DND-41 (cell line): ENCODE data around the gene TMEM116.

Experiments
- ATAC-seq: fragments of 200-7000 bp; cut with Tn5 transposase; 3 replicates; pipeline ENCODE4 v1.9.1; 2021; ENCODE audit warnings: low read depth; ENCODE audit not compliant: insufficient read depth
- DNase-seq: peaks from one replicate; pipeline ENCODE4 v3.0.0-alpha.2; 2020
- H2AFZ ChIP-seq: 2 replicates; pipeline ENCODE4 v1.6.0; 2012; ENCODE audit warnings: low read depth, low read length
- H3K27ac ChIP-seq: 2 replicates; pipeline ENCODE4 v1.5.1; 2012; ENCODE audit warnings: low read length, inconsistent platforms
- H3K27me3 ChIP-seq: fragments of 200-600 bp; sonication (generic); 2 replicates; pipeline ENCODE4 v1.6.0; 2012; ENCODE audit warnings: low read length, mild to moderate bottlenecking, inconsistent platforms; ENCODE audit not compliant: insufficient read depth, poor library complexity
- H3K36me3 ChIP-seq: 2 replicates; pipeline ENCODE4 v1.5.1; 2012; ENCODE audit warnings: low read length, inconsistent platforms; ENCODE audit not compliant: insufficient read depth
- H3K4me1 ChIP-seq: 2 replicates; pipeline ENCODE4 v1.5.1; 2012; ENCODE audit warnings: mild to moderate bottlenecking, low read length; ENCODE audit not compliant: insufficient read depth
- H3K4me2 ChIP-seq: 2 replicates; pipeline ENCODE4 v1.6.0; 2012; ENCODE audit warnings: mild to moderate bottlenecking, moderate library complexity, low read length, inconsistent platforms; ENCODE audit not compliant: insufficient read depth
- H3K4me3 ChIP-seq, 2 experiments: fragments of 200-600 bp in 1 of 2; shearing (Covaris generic) in 1 of 2; 2 replicates each; pipeline ENCODE4 v1.5.1; 2012 to 2016; ENCODE audit warnings: inconsistent platforms in 2 of 2, low read length in 2 of 2, mild to moderate bottlenecking in 2 of 2, low read depth in 1 of 2, moderate library complexity in 1 of 2
- H3K79me2 ChIP-seq: 2 replicates; pipeline ENCODE4 v1.6.0; 2012; ENCODE audit warnings: low read length, inconsistent platforms; ENCODE audit not compliant: insufficient read depth
- H3K9ac ChIP-seq: 2 replicates; pipeline ENCODE4 v1.6.0; 2012; ENCODE audit warnings: low read depth, mild to moderate bottlenecking, inconsistent platforms, low read length, moderate library complexity
- H3K9me3 ChIP-seq: 2 replicates; pipeline ENCODE4 v1.5.1; 2012; ENCODE audit warnings: low read length, moderate library complexity, mild to moderate bottlenecking, inconsistent platforms; ENCODE audit not compliant: insufficient read depth, severe bottlenecking
- H4K20me1 ChIP-seq: 2 replicates; pipeline ENCODE4 v1.6.0; 2012; ENCODE audit warnings: low read length; ENCODE audit not compliant: insufficient read depth
- EZH2 ChIP-seq: IDR thresholded peaks from 3 replicates; pipeline ENCODE4 v1.6.1; 2012; ENCODE audit warnings: borderline replicate concordance, low read depth, mild to moderate bottlenecking, moderate library complexity, low read length, inconsistent platforms; ENCODE audit not compliant: severe bottlenecking
- TF ChIP-seq, protein P1 (sequence below): IDR thresholded peaks from 2 replicates; pipeline ENCODE4 v1.5.1; 2012; ENCODE audit warnings: borderline replicate concordance, low read length, moderate library complexity, mild to moderate bottlenecking; ENCODE audit not compliant: poor library complexity, severe bottlenecking; ENCODE audit errors: extremely low read depth

Gene TMEM116

GRCh38 chr12:112007945-112008344 is 5.0 kb downstream of the TMEM116 start:
- no peak for ATAC-seq
- H3K4me1 ChIP-seq = peaks cover 23% of the 10 kb centered on the region
- no peak for TF ChIP-seq EZH2
- TF ChIP-seq, protein P1, sequence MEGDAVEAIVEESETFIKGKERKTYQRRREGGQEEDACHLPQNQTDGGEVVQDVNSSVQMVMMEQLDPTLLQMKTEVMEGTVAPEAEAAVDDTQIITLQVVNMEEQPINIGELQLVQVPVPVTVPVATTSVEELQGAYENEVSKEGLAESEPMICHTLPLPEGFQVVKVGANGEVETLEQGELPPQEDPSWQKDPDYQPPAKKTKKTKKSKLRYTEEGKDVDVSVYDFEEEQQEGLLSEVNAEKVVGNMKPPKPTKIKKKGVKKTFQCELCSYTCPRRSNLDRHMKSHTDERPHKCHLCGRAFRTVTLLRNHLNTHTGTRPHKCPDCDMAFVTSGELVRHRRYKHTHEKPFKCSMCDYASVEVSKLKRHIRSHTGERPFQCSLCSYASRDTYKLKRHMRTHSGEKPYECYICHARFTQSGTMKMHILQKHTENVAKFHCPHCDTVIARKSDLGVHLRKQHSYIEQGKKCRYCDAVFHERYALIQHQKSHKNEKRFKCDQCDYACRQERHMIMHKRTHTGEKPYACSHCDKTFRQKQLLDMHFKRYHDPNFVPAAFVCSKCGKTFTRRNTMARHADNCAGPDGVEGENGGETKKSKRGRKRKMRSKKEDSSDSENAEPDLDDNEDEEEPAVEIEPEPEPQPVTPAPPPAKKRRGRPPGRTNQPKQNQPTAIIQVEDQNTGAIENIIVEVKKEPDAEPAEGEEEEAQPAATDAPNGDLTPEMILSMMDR = no peak

DNA sequence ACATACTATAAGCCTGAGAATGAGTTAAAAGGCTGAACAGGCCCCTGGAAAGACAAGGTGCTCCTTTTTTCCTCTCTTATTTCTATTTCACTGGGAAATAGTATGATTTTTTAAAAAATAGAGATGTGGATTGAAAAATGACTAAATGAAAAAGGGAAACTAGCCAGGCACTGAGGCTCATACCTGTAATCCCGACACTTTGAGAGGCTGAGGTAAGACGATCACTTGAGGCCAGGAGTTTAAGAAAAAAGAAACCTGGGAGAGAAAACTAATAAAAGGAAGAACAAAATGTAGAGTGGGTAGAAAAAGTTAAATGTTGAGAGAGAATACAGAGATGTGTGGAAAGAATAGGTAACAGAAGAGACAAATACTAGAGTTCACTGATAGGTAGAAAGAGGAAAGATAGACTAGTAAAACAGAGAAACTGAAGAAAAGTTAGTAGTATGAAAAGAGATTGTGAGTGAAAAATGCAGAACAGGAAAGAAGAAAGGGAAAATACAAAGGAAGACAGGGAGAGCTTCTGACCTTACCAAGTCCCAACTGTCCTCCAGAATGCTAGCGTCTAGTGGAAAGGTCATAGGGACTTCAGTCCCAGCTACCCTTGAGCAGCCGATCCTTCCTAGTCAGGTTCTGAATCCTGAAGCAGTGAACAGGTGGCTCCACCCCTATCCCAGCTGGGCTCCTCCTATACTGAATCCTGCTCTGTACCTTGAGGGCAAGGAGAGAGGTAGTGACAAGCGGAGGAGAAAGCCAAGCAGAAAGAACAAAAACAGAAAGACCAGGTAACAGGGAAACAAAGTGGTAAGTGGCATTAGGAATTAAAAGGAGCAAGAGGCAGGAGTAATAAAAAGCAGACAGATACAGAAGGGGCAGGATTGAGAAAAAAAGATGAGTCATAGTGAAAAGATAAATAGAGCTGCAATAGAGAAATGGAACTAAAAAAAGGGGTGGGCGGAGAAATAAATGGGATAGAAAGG is 7.3 kb downstream of the TMEM116 start:
- peaks cover under 1% of the 10 kb centered on the region; the same call in 1 of the 2 replicates for H3K4me1 ChIP-seq
- DNase-seq (no peak), ATAC-seq (no peak)
- H3K79me2 ChIP-seq = no peaks in the 10 kb centered on the region
- no peak overlapping the region for H3K4me3 ChIP-seq
- H3K4me2 ChIP-seq = no peak overlapping the region
- no peak for TF ChIP-seq EZH2
- TF ChIP-seq, protein P1 = no peak
- no peak overlapping the region for H3K27ac ChIP-seq
- no peaks in the 10 kb centered on the region for H3K27me3 ChIP-seq
- no peaks in the 10 kb centered on the region for H3K36me3 ChIP-seq
- H3K9ac ChIP-seq = no peak overlapping the region
- H4K20me1 ChIP-seq = no peaks in the 10 kb centered on the region
- no peaks in the 10 kb centered on the region for H3K9me3 ChIP-seq
- no peak overlapping the region for H2AFZ ChIP-seq

More at GRCh38 chr12:112007945-112008344, 5.0 kb downstream of the TMEM116 start:
- no peak overlapping the region for H3K4me2 ChIP-seq
- no peak for DNase-seq
- no peak overlapping the region for H3K4me3 ChIP-seq
- H3K79me2 ChIP-seq = peaks cover 21% of the 10 kb centered on the region
- H2AFZ ChIP-seq = no peak overlapping the region
- no peak overlapping the region for H3K9ac ChIP-seq
- no peak overlapping the region for H3K27ac ChIP-seq
- H3K27me3 ChIP-seq = no peaks in the 10 kb centered on the region
- no peaks in the 10 kb centered on the region; the same call in 1 of the 2 replicates for H3K36me3 ChIP-seq
- no peaks in the 10 kb centered on the region for H4K20me1 ChIP-seq
- H3K9me3 ChIP-seq = no peaks in the 10 kb centered on the region

DNA sequence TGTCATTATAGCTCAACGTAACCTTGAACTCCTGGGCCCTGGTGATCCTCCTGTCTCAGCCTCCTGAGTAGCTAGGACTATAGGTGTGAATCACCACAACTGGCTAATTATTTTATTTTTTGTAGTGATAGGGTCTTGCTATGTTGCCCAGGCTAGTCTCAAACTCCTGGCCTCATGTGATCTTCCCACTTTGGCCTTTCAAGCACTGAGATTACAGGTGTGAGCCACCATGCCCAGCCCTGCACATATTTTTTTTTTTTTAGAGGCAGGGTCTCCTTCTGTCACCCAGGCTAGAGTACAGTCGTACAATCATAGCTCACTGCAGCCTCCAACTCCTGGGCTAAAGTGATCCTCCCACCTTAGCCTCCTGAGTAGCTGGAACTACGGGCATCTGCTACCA is 8.9 kb downstream of the TMEM116 start:
- Histone ChIP-seq H3K27ac (no peak overlapping the region), H3K4me2 (no peak overlapping the region), H4K20me1 (no peaks in the 10 kb centered on the region), H3K79me2 (no peaks in the 10 kb centered on the region), H3K36me3 (no peaks in the 10 kb centered on the region), H3K9ac (no peak overlapping the region), H3K9me3 (no peaks in the 10 kb centered on the region), H3K4me1 (no peaks in the 10 kb centered on the region), H3K4me3 (no peak overlapping the region), H3K27me3 (no peaks in the 10 kb centered on the region), H2AFZ (no peak overlapping the region)
- ATAC-seq (no peak), DNase-seq (no peak)
- no peak for TF ChIP-seq EZH2
- TF ChIP-seq, protein P1 = no peak
